HEK293 (cell line): ENCODE data around the gene TMEM121B.

Experiments
- CTCF ChIA-PET: fragments of 350-600 bp; formaldehyde crosslinking; extraction: SDS; loops from one replicate; lab custom pipeline; 2021; ENCODE audit warnings: antibody characterized with exemption; lab: Yijun Ruan, JAX
- POLR2A ChIA-PET: fragments of 300-600 bp; formaldehyde crosslinking; extraction: SDS; loops from one replicate; lab custom pipeline; 2020; ENCODE audit warnings: antibody characterized with exemption, inconsistent platforms; lab: Yijun Ruan, JAX
- H3K27ac ChIP-seq: fragments of 200-500 bp; sonication (Bioruptor generic); 2 replicates; pipeline ENCODE4 v1.5.1; 2014; ENCODE audit warnings: low read depth, low read length, control low read depth, inconsistent platforms; ENCODE audit errors: extremely low read depth
- H3K36me3 ChIP-seq, 2 experiments: fragments of 200-500 bp in 1 of 2; sonication (Bioruptor generic) in 1 of 2; 1 replicate in 1 of 2; 2 replicates in 1 of 2; pipeline ENCODE4 v1.5.1; 2014 to 2017; ENCODE audit warnings: inconsistent platforms in 2 of 2, low read length in 2 of 2; ENCODE audit not compliant: control insufficient read depth in 2 of 2, insufficient read depth in 1 of 2
- H3K4me1 ChIP-seq: fragments of 200-500 bp; sonication (Bioruptor generic); 2 replicates; pipeline ENCODE4 v1.5.1; 2014; ENCODE audit warnings: mild to moderate bottlenecking, low read length, inconsistent platforms; ENCODE audit not compliant: control insufficient read depth, insufficient read depth
- H3K4me3 ChIP-seq: 2 replicates; pipeline ENCODE4 v1.5.1; 2011; ENCODE audit warnings: low read depth, mild to moderate bottlenecking, control low read depth, low read length, moderate library complexity
- H3K9me3 ChIP-seq: fragments of 200-500 bp; sonication (Bioruptor generic); 2 replicates; pipeline ENCODE4 v1.5.1; 2014; ENCODE audit warnings: low read depth, low read length, inconsistent platforms; ENCODE audit not compliant: control insufficient read depth, insufficient read depth
- HOXC10 ChIP-seq: sonication (generic); formaldehyde crosslinking; IDR thresholded peaks from 2 replicates; pipeline ENCODE4 v1.8.1; 2023; ENCODE audit warnings: mild to moderate bottlenecking, missing genetic modification reagents
- HOXD13 ChIP-seq: sonication (generic); formaldehyde crosslinking; IDR thresholded peaks from 2 replicates; pipeline ENCODE4 v1.8.0; 2022; ENCODE audit warnings: missing genetic modification reagents, borderline replicate concordance
- INSM2 ChIP-seq: fragments of 450-650 bp; formaldehyde crosslinking; IDR thresholded peaks from 2 replicates; pipeline ENCODE4 v1.5.1; 2016; ENCODE audit warnings: missing biosample characterization, missing genetic modification characterization
- KLF9 ChIP-seq: fragments of 450-650 bp; formaldehyde crosslinking; IDR thresholded peaks from 2 replicates; pipeline ENCODE4 v1.5.1; 2016; ENCODE audit warnings: missing biosample characterization, missing genetic modification characterization, low read depth
- PRDM2 ChIP-seq: fragments of 450-650 bp; formaldehyde crosslinking; IDR thresholded peaks from 2 replicates; pipeline ENCODE4 v1.5.1; 2016; ENCODE audit warnings: missing biosample characterization, missing genetic modification characterization, borderline replicate concordance
- WT1 ChIP-seq: fragments of 450-650 bp; formaldehyde crosslinking; IDR thresholded peaks from 2 replicates; pipeline ENCODE4 v1.5.1; 2016; ENCODE audit warnings: missing biosample characterization, missing genetic modification characterization
- YY1 ChIP-seq: fragments of 450-650 bp; formaldehyde crosslinking; IDR thresholded peaks from 2 replicates; pipeline ENCODE4 v1.5.1; 2018; ENCODE audit warnings: missing biosample characterization, missing genetic modification characterization
- YY2 ChIP-seq: fragments of 450-650 bp; formaldehyde crosslinking; IDR thresholded peaks from 2 replicates; pipeline ENCODE4 v1.5.1; 2016; ENCODE audit warnings: missing biosample characterization, missing genetic modification characterization
- ZBTB21 ChIP-seq: fragments of 450-650 bp; formaldehyde crosslinking; IDR thresholded peaks from 2 replicates; pipeline ENCODE4 v1.5.1; 2017; ENCODE audit warnings: missing biosample characterization, missing genetic modification characterization
- ZNF2 ChIP-seq: fragments of 450-650 bp; formaldehyde crosslinking; IDR thresholded peaks from 2 replicates; pipeline ENCODE4 v1.5.1; 2016; ENCODE audit warnings: missing biosample characterization, missing genetic modification characterization
- ZNF335 ChIP-seq: fragments of 450-650 bp; formaldehyde crosslinking; conservative IDR thresholded peaks from 2 replicates; pipeline ENCODE4 v1.5.1; 2016; ENCODE audit warnings: missing biosample characterization, missing genetic modification characterization
- ZNF398 ChIP-seq: fragments of 450-650 bp; formaldehyde crosslinking; IDR thresholded peaks from 2 replicates; pipeline ENCODE4 v1.5.1; 2017; ENCODE audit warnings: missing biosample characterization, missing genetic modification characterization
- ZNF501 ChIP-seq: fragments of 450-650 bp; formaldehyde crosslinking; IDR thresholded peaks from 2 replicates; pipeline ENCODE4 v1.5.1; 2016; ENCODE audit warnings: missing biosample characterization, missing genetic modification characterization
- ZNF530 ChIP-seq: fragments of 450-650 bp; formaldehyde crosslinking; IDR thresholded peaks from 2 replicates; pipeline ENCODE4 v1.5.1; 2016; ENCODE audit warnings: low read depth, missing biosample characterization, missing genetic modification characterization
- ZNF639 ChIP-seq: fragments of 450-650 bp; formaldehyde crosslinking; IDR thresholded peaks from 2 replicates; pipeline ENCODE4 v1.5.1; 2016; ENCODE audit warnings: missing biosample characterization, missing genetic modification characterization
- ZNF777 ChIP-seq: fragments of 450-650 bp; formaldehyde crosslinking; IDR thresholded peaks from 2 replicates; pipeline ENCODE4 v1.5.1; 2017; ENCODE audit warnings: missing biosample characterization, missing genetic modification characterization, borderline replicate concordance
- ZXDB ChIP-seq: fragments of 450-650 bp; formaldehyde crosslinking; IDR thresholded peaks from 2 replicates; pipeline ENCODE4 v1.5.1; 2016; ENCODE audit warnings: missing biosample characterization, missing genetic modification characterization

The TMEM121B gene

GRCh38 chr22:17159504-17159951 is 38.4 kb upstream of the TMEM121B start:
- POLR2A ChIA-PET, result interaction anchor here (1.0 to 3.8 kb wide), 3 partner anchors 12 to 209 kb away, joined by 3 to 35 read pairs (median 3); no protein-coding TSS in a partner anchor
- Histone ChIP-seq H3K4me3 (peak overlapping the region; percentile 73), H3K36me3 (peaks cover 0 to 3% of the 10 kb centered on the region in 2 experiments; a peak in 1 of 3 replicates), H3K27ac (peak overlapping the region; percentile 76), H3K4me1 (peaks cover 7% of the 10 kb centered on the region), H3K9me3 (no peaks in the 10 kb centered on the region)
- CTCF ChIA-PET, result interaction anchor here (0.7 to 8.9 kb wide), 2 partner anchors 13 to 69 kb away, joined by 6 to 87 read pairs; no protein-coding TSS in a partner anchor
- TF ChIP-seq KLF9 (peak; percentile 13; the same call in 1 of the 2 replicates), YY1 (tag by site-specific recombination) (no peak), ZNF2 (peak; percentile 28; the same call in 1 of the 2 replicates), WT1 (tag by site-specific recombination) (0 out of 2 replicates have a peak, but pooled peaks have one; percentile 13), ZXDB (peak; percentile 2; the same call in 1 of the 2 replicates), ZNF777 (tag by site-specific recombination) (peak; percentile 86; the same call in 1 of the 2 replicates), ZNF639 (tag by site-specific recombination) (no peak), PRDM2 (tag by site-specific recombination) (0 out of 2 replicates have a peak, but pooled peaks have one; percentile 80), HOXD13 (0 out of 2 replicates have a peak, but pooled peaks have one; percentile 44), ZNF530 (tag by site-specific recombination) (no peak), INSM2 (0 out of 2 replicates have a peak, but pooled peaks have one; percentile 24), ZBTB21 (tag by site-specific recombination) (no peak), ZNF398 (tag by site-specific recombination) (0 out of 2 replicates have a peak, but pooled peaks have one; percentile 31), ZNF335 (tag by site-specific recombination) (peak; percentile 32), YY2 (0 out of 2 replicates have a peak, but pooled peaks have one; percentile 16), ZNF501 (tag by site-specific recombination) (0 out of 2 replicates have a peak, but pooled peaks have one; percentile 25), HOXC10 (CRISPR knock-in tag) (no peak)
